Left forelimb (tissue), 1 donor: Measurements from ENCODE around the gene GMNN.

Source experiments
- DNase-seq: peaks from one replicate; pipeline ENCODE4 v3.0.0-alpha.2; 2018; ENCODE audit warnings: low spot score

GMNN gene

GRCh38 chr6:24807584-24807983 lies 32.8 kb downstream of the GMNN start:
- DNase-seq = no peak

GRCh38 chr6:24809728-24810127 lies 35.0 kb downstream of the GMNN start:
- no peak for DNase-seq

GRCh38 chr6:24818346-24818745 lies 43.6 kb downstream of the GMNN start:
- DNase-seq = no peak

- DNase-seq = no peak
Measured at GRCh38 chr6:24821860-24822444, 47.2 kb downstream of the GMNN start.

GRCh38 chr6:24822696-24823095 lies 48.0 kb downstream of the GMNN start:
- DNase-seq = no peak

GRCh38 chr6:24823185-24823584 lies 48.4 kb downstream of the GMNN start:
- DNase-seq = no peak

GRCh38 chr6:24824142-24824938 lies 49.6 kb downstream of the GMNN start:
- no peak for DNase-seq

- no peak for DNase-seq
Measured at GRCh38 chr6:24825130-24825630, 50.4 kb downstream of the GMNN start.

- no peak for DNase-seq
Measured at GRCh38 chr6:24827162-24827561, 52.4 kb downstream of the GMNN start.

GRCh38 chr6:24827970-24828369 lies 53.2 kb downstream of the GMNN start:
- no peak for DNase-seq

- no peak for DNase-seq
Measured at GRCh38 chr6:24829657-24830056, 54.9 kb downstream of the GMNN start.

- no peak for DNase-seq
Measured at GRCh38 chr6:24831771-24832716, 57.3 kb downstream of the GMNN start.

GRCh38 chr6:24832794-24833193 lies 58.1 kb downstream of the GMNN start:
- DNase-seq = no peak

- DNase-seq = no peak
Measured at GRCh38 chr6:24833711-24834386, 59.1 kb downstream of the GMNN start.
